Endothelial cell of umbilical vein (primary cell): Measurements from ENCODE around the gene RSPRY1. TPM values are rescaled to one million over a fixed set of nuclear protein-coding genes. Genes with fewer than 3 reads are reported as not detected.

Experiments used
- BruUV-seq: library from RNA; stranded (reverse); fragments of 400-500 nt; replicated peaks from 2 replicates; lab custom pipeline; 2021; lab: Mats Ljungman, UMichigan
- CTCF ChIA-PET: fragments of 300-600, 350-600 bp; sonication (Branson Sonifier 250); formaldehyde crosslinking; loops from one replicate; lab custom pipeline; 2021; ENCODE audit warnings: antibody characterized with exemption, inconsistent platforms; lab: Charles Lee
- POLR2A ChIA-PET: fragments of 300-600, 350-600 bp; sonication (Branson Sonifier 250); formaldehyde crosslinking; loops from one replicate; lab custom pipeline; 2021; ENCODE audit warnings: antibody characterized with exemption, inconsistent platforms; lab: Charles Lee
- DNase-seq: peaks from one replicate; pipeline ENCODE4 v3.0.0-alpha.2; 2011; ENCODE audit warnings: low read depth, low spot score
- FAIRE-seq: peaks from 2 replicates; lab custom pipeline; 2011; peaks lifted over from hg19 to GRCh38; lab: Jason Lieb, UNC
- H2AFZ ChIP-seq: 2 replicates; pipeline ENCODE4 v1.6.0; 2012; ENCODE audit warnings: low read depth, low read length, control low read depth, inconsistent platforms
- H3K27ac ChIP-seq: 2 replicates; pipeline ENCODE4 v1.5.1; 2011; ENCODE audit warnings: low read depth, mild to moderate bottlenecking, control low read depth, low read length, moderate library complexity; ENCODE audit not compliant: insufficient read depth
- H3K27me3 ChIP-seq, 2 experiments: 2 replicates each; pipeline versions ENCODE4 v1.6.0 to v1.6.1; 2011; ENCODE audit warnings: low read length in 2 of 2, mixed read lengths in 1 of 2; ENCODE audit not compliant: control insufficient read depth in 2 of 2, insufficient read depth in 2 of 2
- H3K36me3 ChIP-seq, 2 experiments: 2 replicates in 1 of 2; 3 replicates in 1 of 2; pipeline ENCODE4 v1.5.1; 2011; ENCODE audit warnings: low read length in 2 of 2, mild to moderate bottlenecking in 1 of 2, moderate library complexity in 1 of 2; ENCODE audit not compliant: control insufficient read depth in 2 of 2, insufficient read depth in 2 of 2; ENCODE audit errors: extremely low read depth in 1 of 2
- H3K4me1 ChIP-seq: 3 replicates; pipeline ENCODE4 v1.5.1; 2011; ENCODE audit warnings: mild to moderate bottlenecking, low read length; ENCODE audit not compliant: control insufficient read depth, insufficient read depth; ENCODE audit errors: extremely low read depth
- H3K4me2 ChIP-seq: 2 replicates; pipeline ENCODE4 v1.6.1; 2011; ENCODE audit warnings: low read length, control low read depth, mixed read lengths; ENCODE audit not compliant: insufficient read depth
- H3K4me3 ChIP-seq, 3 experiments: fragments of 200-600 bp in 1 of 3; sonication (generic), shearing (Covaris generic) in 1 of 3; replicated peaks in 1 of 3; 2 replicates each; pipeline ENCODE4 v1.5.1; 2011 to 2016; ENCODE audit warnings: control low read depth in 3 of 3, low read length in 3 of 3, mild to moderate bottlenecking in 2 of 3, inconsistent platforms in 1 of 3, low read depth in 1 of 3, moderate library complexity in 1 of 3; ENCODE audit not compliant: insufficient read depth in 1 of 3
- H3K79me2 ChIP-seq: 2 replicates; pipeline ENCODE4 v1.6.0; 2012; ENCODE audit warnings: low read length, inconsistent platforms; ENCODE audit not compliant: control insufficient read depth, insufficient read depth
- H3K9ac ChIP-seq: replicated peaks from 2 replicates; pipeline ENCODE3; 2011; ENCODE audit warnings: low read length, control low read depth; ENCODE audit not compliant: insufficient read depth; ENCODE audit errors: extremely low read depth
- H3K9me1 ChIP-seq: replicated peaks from 3 replicates; pipeline ENCODE4 v1.6.0; 2011; ENCODE audit warnings: mild to moderate bottlenecking, low read length; ENCODE audit not compliant: control insufficient read depth, insufficient read depth; ENCODE audit errors: extremely low read depth
- H3K9me3 ChIP-seq: replicated peaks from 2 replicates; pipeline ENCODE4 v1.5.1; 2012; ENCODE audit warnings: low read length, inconsistent platforms; ENCODE audit not compliant: control insufficient read depth, insufficient read depth
- H4K20me1 ChIP-seq: replicated peaks from 2 replicates; pipeline ENCODE3; 2011; ENCODE audit warnings: mild to moderate bottlenecking, low read length; ENCODE audit not compliant: control insufficient read depth, insufficient read depth; ENCODE audit errors: extremely low read depth
- EZH2 ChIP-seq: IDR thresholded peaks from 2 replicates; pipeline ENCODE4 v1.6.1; 2012; ENCODE audit warnings: borderline replicate concordance, low read depth, mild to moderate bottlenecking, moderate library complexity, low read length, inconsistent platforms; ENCODE audit not compliant: severe bottlenecking
- FOS ChIP-seq: IDR thresholded peaks from 2 replicates; pipeline ENCODE4 v1.6.1; 2011; ENCODE audit warnings: mild to moderate bottlenecking, low read length, moderate library complexity, borderline replicate concordance; ENCODE audit not compliant: insufficient read depth
- GATA2 ChIP-seq: IDR thresholded peaks from 2 replicates; pipeline ENCODE4 v1.7.0; 2011; ENCODE audit warnings: low read depth, mild to moderate bottlenecking, moderate library complexity, mixed read lengths, low read length; ENCODE audit not compliant: insufficient read length, insufficient read depth
- JUN ChIP-seq: IDR thresholded peaks from 2 replicates; pipeline ENCODE4 v1.6.1; 2011; ENCODE audit warnings: borderline replicate concordance, low read depth; ENCODE audit not compliant: insufficient read length, insufficient read depth
- MAX ChIP-seq: IDR thresholded peaks from 2 replicates; pipeline ENCODE4 v1.6.1; 2011; ENCODE audit not compliant: insufficient read depth, insufficient read length
- MYC ChIP-seq: IDR thresholded peaks from one replicate; pipeline ENCODE4 v1.6.1; 2011; ENCODE audit warnings: mild to moderate bottlenecking, low read depth, low read length
- POLR2A ChIP-seq: IDR thresholded peaks from 2 replicates; pipeline ENCODE4 v1.6.1; 2012; ENCODE audit warnings: low read depth, mild to moderate bottlenecking, control low read depth, low read length
- POLR2AphosphoS5 ChIP-seq: IDR thresholded peaks from 2 replicates; pipeline ENCODE4 v1.6.1; 2012; ENCODE audit warnings: low read depth, mild to moderate bottlenecking, control low read depth, low read length, moderate library complexity; ENCODE audit not compliant: insufficient read depth
- dilution Hi-C: fragments of 300-500 bp; cut with MboI; formaldehyde crosslinking; loops from one replicate; pipeline ENCODE4 v1.15.0; 2019; ENCODE audit warnings: low sequenced_read_pairs; ENCODE audit not compliant: extremely low pct_ligation_motif_present
- intact Hi-C: fragments of 100-400 bp; cut with micrococcal nuclease; formaldehyde crosslinking; loops from one replicate; pipeline ENCODE4 v1.10.0; 2022
- polyA plus RNA-seq, 4 experiments: library from polyadenylated mRNA; depleted of rRNA in 3 of 4; stranded (reverse) in 3 of 4; unstranded in 1 of 4; fragments of >200 nt; gene quantifications; 2 replicates each; pipeline versions ENCODE4 v1.2.1 to v1.2.3, GENCODE V29; 2011 to 2012; ENCODE audit warnings: missing spikeins in 1 of 4
- total RNA-seq: library from RNA; stranded (reverse); gene quantifications from 2 replicates; pipeline ENCODE4 v1.2.3, GENCODE V29; 2021
- TF ChIP-seq, protein P1 (sequence below), 2 donors: IDR thresholded peaks; 1 replicate in 1 of 2; 2 replicates in 1 of 2; pipeline ENCODE4 v1.5.1; 2011; ENCODE audit warnings: low read length in 2 of 2, mild to moderate bottlenecking in 2 of 2, moderate library complexity in 2 of 2, control low read depth in 1 of 2, inconsistent platforms in 1 of 2, low read depth in 1 of 2; ENCODE audit not compliant: insufficient read depth in 1 of 2; ENCODE audit errors: extremely low read depth in 1 of 2

Gene RSPRY1
- total and polyA plus RNA-seq, 2 donors (not counting 3 experiments of a cell fraction or from before 2014, with no cell fraction given): 28.5 to 55.1 TPM

DNA sequence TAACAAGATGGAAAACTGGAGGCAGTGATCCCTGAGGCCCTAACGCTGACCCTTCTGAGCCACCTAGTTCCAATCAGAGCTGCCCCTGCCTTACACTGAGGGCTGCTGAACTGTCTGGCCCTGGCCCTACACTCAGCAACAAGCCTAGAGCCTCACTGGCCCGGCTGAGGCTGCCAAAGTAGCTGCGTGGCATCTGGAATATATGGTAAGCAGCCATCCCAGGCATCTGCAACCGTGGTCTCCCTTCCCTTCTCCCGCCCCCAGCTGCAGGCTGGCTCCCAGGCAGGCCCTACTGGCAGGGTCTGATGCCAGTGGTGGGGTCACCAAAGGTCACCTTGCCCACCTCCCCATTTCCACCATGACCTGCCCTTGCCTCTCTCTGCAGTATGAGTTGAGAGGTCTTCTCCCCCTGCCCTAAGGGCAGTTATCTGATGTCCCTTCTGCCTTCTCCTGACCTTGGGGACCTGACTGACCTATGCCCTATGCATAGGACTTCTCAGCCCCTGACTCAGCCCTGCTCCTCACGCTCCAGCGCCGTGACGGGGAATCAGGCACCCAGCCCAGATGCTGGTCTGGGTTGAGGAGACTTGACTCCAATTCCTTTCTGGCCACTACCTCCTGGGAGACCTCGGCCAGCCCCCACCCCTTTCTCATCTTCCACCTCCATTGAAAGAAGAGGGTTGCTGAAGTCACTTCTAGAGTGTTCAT lies 48.4 kb upstream of the RSPRY1 start:
- Histone ChIP-seq H3K27me3 (no peaks in the 10 kb centered on the region), H3K4me1 (peaks cover 18% of the 10 kb centered on the region), H3K36me3 (no peaks in the 10 kb centered on the region), H3K79me2 (no peaks in the 10 kb centered on the region), H3K4me3 (no peak overlapping the region), H4K20me1 (no peaks in the 10 kb centered on the region), H3K27ac (no peak overlapping the region), H3K9me1 (no peaks in the 10 kb centered on the region), H3K9me3 (no peaks in the 10 kb centered on the region), H3K9ac (no peak overlapping the region), H3K4me2 (no peak overlapping the region), H2AFZ (no peak overlapping the region)
- TF ChIP-seq EZH2: no peak
- no peak for TF ChIP-seq POLR2AphosphoS5
- no peak for TF ChIP-seq MAX
- no peak for TF ChIP-seq MYC
- no peak for TF ChIP-seq GATA2
- TF ChIP-seq, protein P1, sequence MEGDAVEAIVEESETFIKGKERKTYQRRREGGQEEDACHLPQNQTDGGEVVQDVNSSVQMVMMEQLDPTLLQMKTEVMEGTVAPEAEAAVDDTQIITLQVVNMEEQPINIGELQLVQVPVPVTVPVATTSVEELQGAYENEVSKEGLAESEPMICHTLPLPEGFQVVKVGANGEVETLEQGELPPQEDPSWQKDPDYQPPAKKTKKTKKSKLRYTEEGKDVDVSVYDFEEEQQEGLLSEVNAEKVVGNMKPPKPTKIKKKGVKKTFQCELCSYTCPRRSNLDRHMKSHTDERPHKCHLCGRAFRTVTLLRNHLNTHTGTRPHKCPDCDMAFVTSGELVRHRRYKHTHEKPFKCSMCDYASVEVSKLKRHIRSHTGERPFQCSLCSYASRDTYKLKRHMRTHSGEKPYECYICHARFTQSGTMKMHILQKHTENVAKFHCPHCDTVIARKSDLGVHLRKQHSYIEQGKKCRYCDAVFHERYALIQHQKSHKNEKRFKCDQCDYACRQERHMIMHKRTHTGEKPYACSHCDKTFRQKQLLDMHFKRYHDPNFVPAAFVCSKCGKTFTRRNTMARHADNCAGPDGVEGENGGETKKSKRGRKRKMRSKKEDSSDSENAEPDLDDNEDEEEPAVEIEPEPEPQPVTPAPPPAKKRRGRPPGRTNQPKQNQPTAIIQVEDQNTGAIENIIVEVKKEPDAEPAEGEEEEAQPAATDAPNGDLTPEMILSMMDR (IDR thresholded peaks at IDR 0.05; ENCODE audit: extremely low read depth in 1 of 2, insufficient read depth in 1 of 2, low read depth in 1 of 2, low read length in 2 of 2): no peak
- no peak for TF ChIP-seq JUN
- TF ChIP-seq POLR2A: no peak
- TF ChIP-seq FOS: no peak
- no peak for FAIRE-seq
- ChIA-PET CTCF (interaction anchor here (2.1 kb wide), 1 partner anchor 45 kb away, joined by 6 read pairs; the partner anchor contains the start of gene CPNE2), POLR2A (no interaction called here)
- no peak for DNase-seq
- BruUV-seq: no TSS peak
- intact Hi-C loops (no loop called here), dilution Hi-C loops (no loop called here)
